HG03139 (cell line): Measurements from ENCODE around the gene IFITM5.
"Not testable (repeated sequence)": the region's sequence is repeated elsewhere in the genome, so short reads cannot be mapped to it uniquely, and the experiment has no call there.

Experiments
- ATAC-seq: cut with Tn5 transposase; IDR thresholded peaks from one replicate; pipeline ENCODE4 v1.9.1; 2021; ENCODE audit not compliant: unreplicated experiment

The IFITM5 gene

DNA sequence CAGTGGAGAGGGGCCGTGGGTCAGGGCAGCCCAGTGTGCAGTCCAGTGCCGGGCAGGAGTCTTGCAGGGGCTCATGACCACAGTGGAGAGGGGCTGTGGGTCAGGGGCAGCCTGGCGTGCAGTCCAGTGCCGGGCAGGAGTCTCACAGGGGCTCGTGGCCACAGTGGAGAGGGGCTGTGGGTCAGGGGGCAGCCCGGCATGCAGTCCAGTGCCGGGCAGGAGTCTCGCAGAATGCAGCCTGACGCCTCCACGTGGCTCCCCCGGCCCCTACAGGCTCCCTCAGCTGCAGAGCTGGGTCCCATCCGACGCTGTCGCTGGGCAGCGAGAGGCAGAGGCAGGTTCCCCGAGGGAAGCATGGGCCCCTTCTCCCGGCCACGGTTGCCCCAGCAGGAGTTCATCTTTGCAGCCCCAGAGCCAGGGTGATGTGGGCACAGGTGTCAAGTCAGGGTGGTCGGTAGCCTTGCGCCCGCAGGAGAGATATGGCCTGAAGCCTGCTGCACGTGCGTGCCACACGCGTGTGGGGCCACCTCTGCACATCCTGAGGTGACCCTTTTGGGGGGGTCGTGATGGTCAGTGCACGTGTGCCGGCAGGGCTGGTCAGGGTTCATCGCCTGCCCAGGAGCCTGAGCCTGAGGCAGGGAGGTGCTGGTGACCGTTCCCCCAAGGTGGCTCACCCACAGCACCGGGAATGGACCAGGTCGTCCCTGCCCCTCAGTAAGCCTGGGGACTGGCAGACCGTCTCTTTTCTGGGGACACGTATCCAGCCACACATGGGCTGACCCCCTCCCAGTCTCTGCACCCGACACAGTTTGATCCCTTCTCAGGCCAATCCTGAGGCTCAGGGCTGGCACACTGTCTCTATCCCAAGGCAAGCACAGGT is 2.9 kb downstream of the IFITM5 start:
- no peak for ATAC-seq

DNA sequence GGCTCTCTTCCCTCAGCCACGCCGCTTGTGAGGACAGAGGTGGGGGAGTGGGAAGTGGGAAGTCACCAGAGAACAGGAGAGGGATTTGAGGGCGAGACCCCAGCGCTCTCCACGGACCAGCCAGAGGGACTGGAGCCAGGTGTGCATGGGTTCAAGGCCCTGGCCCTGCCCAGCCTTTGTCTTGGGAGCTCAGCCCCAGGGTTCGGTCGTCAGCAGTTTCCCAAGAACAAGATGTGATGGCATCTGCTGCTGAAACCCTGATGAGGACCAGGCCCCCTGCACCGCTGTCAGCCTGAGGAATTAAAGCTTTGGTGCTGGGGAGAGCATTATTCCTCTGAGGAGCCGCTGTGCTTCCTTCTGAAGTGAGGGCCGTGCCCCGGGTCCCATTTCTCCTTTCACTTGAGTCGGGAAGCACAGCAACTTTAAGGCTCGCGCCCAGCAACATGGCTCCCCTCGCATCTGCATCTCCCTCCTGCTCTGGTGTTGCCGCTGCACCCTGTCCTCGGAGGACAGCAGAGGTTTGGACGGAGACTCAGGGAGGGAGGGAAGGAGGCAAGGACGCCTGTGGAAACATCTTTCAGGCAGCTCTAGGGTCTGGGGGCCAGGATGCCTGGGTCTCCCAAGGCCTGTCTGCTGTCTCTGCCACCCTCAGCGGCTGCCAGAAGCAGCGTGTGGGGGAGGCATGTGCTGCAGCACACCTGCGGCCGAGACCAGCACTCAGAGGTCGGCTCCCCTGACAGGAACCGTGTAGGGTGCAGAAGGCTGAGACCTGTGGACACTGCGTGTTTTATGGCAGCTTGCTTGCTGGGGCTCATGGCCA is 3.8 kb downstream of the IFITM5 start:
- ATAC-seq, result no peak

DNA sequence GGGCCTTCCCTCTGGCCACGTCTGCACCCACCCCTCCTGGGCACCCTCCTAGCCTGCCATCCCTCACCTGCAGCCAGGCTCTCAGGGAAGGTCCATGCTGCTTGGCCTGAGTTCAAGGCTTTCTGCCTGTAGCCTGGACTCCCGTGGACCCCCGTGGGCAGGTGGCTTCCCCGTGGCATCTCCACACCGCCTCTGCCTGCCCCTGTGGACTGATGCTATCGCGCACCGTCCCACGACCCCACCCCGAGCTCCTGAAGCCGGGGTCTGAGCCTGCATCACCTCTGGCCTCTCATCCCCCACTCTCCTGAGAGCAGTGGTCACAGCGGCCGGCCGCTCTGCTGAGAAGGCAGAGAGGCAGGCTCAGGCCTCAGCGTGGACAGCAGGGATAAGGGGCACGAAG is 4.5 kb downstream of the IFITM5 start:
- ATAC-seq, result no peak

DNA sequence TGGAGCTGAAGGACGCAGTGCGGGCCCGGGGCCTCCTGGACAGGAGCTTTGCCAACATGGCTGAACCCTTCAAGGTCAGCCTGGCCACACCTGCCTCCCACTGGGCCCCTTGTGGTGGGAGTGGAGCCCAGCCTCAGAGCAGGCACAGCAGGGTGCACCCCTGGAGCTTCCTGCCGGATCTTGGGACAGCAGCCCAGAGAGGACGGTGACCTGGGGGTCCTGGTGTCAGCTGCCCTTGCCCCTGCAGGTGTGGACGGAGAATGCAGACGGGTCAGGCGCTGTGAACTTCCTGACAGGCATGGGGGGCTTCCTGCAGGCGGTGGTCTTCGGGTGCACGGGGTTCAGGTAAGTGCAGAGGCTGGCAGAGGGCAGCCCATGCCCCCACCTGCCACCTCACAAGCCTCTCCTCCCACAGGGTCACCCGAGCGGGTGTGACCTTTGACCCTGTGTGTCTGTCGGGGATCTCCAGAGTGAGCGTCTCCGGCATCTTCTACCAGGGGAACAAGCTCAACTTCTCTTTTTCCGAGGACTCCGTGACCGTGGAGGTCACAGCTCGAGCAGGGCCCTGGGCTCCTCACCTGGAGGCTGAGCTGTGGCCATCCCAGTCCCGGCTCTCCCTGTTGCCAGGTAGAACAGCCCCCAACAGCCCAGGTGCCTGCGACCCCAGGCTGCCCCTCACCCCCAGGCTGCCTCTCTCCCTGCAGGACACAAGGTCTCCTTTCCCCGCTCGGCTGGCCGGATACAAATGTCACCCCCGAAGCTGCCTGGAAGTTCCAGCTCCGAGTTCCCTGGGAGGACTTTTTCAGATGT is 5.3 kb downstream of the IFITM5 start:
- no peak for ATAC-seq

DNA sequence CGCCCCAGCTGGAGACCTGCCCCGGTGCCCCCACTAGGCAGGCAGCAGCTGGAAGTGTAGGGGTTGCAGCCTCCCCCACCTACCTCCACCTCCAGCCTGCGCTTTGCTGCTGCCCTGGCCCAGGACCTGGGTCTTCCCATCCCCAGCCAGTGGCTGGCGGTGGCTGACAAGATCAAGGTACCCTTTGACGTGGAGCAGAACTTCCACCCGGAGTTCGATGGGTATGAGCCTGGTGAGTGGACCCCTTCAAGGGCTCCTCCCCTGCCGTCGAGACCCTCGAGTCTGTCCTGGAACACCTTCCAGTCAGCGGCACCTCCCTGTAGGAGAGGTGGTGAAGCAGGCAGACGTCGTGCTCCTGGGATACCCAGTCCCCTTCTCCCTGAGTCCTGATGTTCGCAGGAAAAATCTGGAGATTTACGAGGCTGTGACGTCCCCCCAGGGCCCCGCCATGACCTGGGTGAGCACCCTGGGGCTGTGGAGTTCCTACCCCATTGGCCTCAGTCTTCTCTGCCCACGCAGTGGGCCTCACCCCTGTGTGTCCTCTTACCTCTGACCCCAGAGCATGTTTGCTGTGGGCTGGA is 6.0 kb downstream of the IFITM5 start:
- ATAC-seq, result no peak

DNA sequence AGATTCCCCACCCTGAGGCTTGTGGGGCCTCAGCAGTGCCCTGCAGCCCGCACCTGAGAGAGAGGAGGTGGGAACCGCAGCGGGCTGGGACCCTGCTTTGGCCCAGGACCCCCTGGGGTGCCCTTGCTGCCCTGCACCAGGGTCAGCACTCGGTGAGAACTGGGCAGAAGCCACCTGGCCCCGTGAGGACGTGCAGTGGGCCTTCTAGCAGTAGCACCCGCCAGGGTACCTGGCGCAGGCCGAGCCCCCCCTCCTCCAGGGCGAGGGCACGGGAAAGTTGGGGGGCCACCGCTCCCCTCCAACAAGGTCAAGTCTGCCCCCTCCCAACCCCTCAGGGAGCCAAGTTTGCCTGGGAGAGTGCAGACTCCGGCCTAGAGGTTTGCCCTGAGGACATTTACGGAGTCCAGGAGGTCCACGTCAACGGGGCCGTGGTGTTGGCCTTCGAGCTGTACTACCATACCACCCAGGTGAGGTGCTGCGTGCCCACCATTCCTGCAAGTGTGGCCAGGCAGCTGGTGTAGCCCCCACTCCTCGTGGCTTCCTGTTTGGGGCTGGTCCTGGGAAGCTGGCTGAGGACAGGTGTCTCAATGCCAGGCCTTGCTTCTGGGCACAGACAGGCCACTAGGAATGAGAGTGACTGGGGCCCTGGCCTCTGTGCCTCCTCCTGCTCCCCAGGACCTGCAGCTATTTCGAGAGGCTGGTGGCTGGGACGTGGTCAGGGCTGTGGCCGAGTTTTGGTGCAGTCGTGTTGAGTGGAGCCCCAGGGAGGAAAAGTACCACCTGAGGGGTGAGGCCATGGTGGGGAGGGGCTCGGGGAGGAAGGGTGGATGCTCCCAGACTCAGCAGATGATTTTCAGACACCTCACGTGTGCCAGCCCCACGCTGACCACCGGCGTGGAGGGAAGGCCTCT is 6.9 kb downstream of the IFITM5 start:
- no peak for ATAC-seq

DNA sequence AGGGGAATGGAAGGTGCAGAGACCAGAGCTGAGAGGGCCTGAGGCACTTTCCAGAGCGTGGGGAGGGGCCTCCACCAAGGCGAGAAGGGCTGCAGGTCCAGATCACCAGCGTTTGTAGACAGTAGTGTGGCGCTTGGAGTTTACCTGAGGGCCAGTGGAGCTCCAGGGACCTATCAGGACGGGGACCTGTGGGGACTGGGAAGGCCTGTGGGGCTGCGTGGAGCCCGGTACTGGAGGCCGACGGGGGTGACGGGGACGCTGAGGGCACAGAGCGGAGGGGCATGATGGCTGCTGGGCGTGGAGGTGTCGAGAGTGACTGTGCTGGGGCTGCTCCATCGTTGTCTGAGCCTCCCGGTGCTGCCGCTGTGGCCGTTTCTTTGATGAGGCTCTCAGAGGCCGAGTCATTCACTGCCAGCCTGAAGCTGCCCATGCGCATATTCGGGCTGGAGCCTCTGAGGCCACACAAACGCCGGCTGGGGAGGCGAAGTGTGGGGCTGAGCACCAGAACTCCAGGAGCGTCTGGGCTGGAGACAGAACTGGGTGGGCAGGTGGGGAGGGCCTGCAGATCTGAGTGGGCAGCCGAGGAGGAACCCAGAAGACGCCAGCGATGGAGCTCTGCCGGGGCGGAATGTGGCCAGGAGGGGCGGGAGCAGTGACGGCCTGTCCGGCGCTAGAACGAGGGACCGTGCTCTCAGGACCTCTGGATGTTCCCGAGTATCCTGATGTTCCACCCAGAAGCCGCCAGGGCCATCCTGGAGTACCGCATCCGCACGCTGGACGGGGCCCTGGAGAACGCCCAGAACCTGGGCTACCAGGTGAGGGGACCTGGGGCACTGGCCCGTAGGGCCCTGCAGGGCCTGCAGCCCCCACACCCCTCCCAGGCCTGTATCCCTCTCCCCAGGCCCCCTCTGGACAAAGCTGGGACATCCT is 7.8 kb downstream of the IFITM5 start:
- no peak for ATAC-seq

DNA sequence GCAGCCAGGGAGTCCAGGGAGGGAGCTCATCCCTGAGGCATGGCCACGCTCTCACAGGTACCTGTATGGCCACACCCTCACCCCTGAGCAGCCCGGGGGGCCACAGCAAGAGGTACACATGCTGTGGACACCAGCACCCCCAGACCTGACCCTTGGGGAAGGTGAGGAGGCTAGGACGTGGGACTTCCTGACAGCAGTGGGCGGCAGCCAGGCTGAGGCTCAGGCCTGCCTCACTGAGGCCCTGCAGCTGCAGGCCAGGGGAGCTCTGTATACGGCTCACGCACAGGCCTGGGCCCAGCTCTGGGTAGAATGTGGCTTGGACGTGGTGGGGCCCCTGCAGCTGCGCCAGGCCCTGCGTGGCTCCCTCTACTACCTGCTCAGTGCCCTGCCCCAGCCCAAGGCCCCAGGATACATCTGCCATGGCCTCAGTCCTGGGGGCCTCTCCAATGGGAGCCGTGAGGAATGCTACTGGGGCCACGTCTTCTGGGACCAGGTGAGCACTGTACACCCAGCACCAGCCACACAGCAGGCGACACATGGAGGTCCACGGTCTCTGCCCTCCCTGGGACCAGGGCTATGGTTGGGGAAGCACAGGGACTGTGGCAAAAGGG is 8.6 kb downstream of the IFITM5 start:
- no peak for ATAC-seq

DNA sequence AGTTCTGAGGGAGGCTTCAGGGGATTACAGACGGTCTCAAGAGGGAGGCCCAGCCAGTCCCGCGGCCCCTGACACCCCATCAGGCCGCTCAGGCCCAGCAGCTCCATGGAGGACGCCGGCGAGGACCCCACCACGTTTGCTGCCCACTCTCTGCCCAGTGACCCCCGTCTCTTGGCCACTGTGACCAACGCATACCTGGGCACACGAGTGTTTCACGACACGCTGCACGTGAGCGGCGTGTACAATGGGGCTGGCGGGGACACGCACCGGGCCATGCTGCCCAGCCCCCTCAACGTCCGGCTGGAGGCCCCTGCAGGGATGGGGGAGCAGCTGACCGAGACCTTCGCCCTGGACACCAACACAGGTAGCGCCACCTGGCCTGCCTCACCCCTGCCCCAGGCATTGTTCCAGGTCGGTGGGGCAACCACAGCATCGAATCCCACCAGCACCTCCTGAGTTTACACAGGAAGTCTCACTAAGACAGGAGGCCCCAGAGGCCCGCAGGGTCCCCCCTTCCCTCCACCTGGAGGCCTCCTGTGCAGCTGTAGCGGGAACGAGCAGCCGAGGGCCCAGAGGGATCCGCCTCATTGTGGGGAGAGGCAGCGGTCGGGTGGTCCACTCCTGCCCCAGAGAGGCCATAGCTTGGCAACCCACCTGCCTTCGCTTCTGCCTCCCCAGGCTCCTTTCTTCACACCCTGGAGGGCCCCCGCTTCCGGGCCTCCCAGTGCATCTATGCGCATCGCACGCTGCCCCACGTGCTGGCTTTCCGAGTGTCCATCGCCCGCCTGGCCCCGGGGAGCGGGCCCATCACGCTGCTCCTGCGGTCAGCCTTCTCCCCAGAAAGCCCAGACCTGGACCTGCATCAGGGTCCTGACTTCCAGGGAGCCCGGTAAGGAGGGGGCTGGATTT is 9.4 kb downstream of the IFITM5 start:
- no peak for ATAC-seq

DNA sequence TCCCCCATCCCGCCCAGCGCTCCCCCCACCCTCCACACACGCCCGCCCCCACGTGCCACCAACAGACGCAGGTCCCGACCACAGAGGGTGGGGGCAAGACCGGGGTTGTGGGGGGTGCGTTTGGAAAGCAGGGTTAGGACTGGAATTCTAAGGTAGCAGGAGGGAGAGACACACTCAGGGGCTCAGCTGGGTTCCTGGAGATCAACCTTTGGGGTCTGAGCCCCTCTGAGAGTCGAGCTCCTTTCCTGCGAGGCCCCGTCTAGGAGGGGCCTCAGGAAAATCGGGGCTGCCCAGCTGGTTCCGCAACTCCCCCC is 10.0 kb downstream of the IFITM5 start:
- no peak for ATAC-seq

DNA sequence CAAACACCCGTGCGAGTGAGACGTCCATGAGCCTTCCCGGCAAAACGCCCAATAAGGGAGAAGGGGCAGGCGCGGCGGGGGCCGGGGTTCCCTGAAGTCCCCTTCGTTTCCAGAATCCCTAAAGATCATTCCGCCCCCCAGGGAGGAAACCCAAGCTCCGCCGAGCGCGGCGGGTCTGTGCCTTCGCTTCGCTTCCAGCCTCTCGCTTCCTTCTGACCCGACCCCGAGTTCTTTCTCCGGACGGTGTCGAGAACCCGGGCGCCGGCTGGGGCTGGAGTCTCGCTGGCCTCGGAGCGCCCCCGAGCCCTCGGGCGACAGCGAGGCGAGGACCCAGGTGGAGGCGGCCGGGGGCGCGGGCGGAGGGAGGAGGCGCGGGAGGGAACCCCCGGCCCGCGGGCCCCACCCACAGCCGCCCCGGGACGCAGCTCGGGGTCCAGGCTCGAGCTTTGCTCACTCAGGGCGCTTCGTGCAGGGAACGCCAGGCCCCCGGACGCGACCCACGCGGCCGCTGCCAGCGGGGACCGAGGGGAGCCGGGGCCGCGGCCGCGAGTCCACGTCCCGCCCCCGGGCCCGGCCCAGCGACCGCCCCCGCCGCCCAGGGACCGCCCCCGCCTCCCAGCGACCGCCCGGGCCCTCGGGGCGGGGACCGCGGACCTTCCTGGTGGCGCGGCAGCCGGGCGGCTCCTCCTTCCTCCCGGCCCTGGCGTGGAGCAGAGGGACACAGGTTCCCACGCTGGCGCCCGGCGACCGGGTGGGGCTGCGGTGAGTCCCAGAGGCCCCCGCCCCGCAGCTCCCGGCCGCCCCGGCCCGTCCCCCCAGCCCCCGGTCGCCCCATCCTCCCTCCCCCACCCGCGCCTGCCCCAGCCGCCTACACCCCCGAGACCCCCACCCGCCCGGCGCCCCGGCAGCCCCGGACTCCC is 10.6 kb downstream of the IFITM5 start, which contains the start of gene PGGHG:
Gene PGGHG, plus strand, starts transcription at position 649 of the 920 bp plus-strand sequence. CDS start 691 bp downstream, outside the sequence.
- peak; percentile 54 for ATAC-seq

DNA sequence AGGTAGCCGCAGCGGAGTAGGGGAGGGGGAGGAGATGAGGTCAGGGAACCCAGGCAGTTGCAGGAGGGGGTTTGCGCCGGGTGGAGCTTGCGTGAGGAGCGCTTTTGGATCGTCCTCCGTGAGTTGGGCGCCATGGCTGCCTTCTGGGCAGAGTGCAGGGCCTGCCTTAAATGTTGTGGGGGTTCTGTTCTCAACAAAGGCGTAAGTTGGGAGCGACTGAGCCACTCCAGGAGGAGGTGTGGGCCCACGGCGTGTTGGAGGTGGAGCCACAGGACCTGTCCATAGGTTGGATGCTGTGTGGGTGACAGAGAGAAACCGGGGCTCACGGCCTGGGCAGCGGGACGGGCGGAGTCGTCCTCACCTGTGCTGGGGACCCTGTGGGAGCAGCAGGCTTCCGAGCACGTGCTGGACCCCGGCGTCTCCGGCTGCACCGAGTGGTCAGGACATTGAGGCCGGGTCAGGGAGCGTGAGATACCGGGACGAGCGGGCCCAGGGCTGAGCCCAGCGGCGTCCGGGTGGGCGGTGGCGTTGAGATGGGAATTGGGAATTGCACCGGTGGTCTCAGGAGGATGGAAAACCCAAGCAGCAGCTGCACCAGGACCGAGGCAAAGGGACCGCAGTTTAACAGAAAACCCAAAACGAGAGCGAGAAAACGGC is 11.4 kb downstream of the IFITM5 start:
- no peak for ATAC-seq

DNA sequence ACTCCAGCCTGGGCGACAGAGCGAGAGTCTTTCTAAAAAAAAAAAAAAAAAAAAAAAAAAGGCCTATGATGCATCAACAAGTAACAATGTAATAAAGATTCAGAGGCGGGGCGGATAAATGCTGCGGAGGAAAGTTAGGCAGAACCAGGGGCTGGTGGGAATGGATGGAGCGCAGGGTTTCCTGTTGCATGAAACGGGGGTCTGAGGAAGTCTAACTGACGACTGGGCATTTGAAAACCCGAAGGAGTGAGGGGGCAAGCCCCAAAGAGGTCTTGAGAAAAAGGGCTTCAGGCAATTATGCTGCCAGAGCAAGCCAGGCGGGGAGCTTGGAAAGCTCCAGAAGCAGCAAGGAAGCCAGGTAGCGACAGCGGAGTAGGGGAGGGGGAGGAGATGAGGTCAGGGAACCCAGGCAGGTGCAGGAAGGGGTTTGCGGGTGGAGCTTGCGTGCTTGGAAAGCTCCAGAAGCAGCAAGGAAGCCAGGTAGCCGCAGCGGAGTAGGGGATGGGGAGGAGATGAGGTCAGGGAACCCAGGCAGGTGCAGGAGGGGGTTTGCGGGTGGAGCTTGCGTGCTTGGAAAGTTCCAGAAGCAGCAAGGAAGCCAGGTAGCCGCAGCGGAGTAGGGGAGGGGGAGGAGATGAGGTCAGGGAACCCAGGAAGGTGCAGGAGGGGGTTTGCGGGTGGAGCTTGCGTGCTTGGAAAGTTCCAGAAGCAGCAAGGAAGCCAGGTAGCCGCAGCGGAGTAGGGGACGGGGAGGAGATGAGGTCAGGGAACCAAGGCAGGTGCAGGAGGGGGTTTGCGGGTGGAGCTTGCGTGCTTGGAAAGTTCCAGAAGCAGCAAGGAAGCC is 12.1 kb downstream of the IFITM5 start:
- not testable (repeated sequence) for ATAC-seq

DNA sequence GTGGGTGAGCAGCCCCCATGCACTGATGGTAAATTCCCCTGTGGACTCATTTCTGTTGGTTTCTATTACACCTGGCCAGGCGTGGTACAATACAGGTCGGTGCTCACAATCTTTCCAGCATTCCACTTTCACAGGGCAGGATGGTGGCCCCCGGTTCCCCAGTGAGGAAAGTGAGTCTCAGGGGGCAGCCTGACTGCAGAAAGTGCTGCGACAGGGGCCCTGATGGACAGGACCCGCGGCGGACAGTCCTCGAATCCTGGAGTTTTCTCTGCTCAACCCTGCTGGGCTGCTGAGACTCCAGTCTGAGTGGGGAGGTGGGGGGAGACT is 13.5 kb downstream of the IFITM5 start:
- ATAC-seq, result no peak
